Hepatocyte (in vitro differentiated cells): ENCODE results near the gene POU4F3. TPM values are rescaled to one million over a fixed set of nuclear protein-coding genes. Genes with fewer than 3 reads are reported as not detected.

Source experiments
- DNase-seq: peaks from one replicate; pipeline ENCODE4 v3.0.0-alpha.2; 2016; ENCODE audit warnings: low spot score
- H2AFZ ChIP-seq: fragments of 200-600 bp; sonication (generic); 2 replicates; pipeline ENCODE4 v1.6.0; 2016; ENCODE audit warnings: antibody characterized with exemption, mild to moderate bottlenecking
- H3K27ac ChIP-seq: fragments of 200-600 bp; sonication (generic); 2 replicates; pipeline ENCODE4 v1.5.1; 2016; ENCODE audit warnings: mild to moderate bottlenecking
- H3K27me3 ChIP-seq: fragments of 200-600 bp; sonication (generic); 2 replicates; pipeline ENCODE4 v1.6.1; 2016
- H3K36me3 ChIP-seq: fragments of 200-600 bp; sonication (generic); replicated peaks from 2 replicates; pipeline ENCODE4 v1.5.1; 2016; ENCODE audit warnings: low read depth; ENCODE audit not compliant: insufficient read depth
- H3K4me1 ChIP-seq: fragments of 200-600 bp; sonication (generic); 2 replicates; pipeline ENCODE4 v1.5.1; 2016; ENCODE audit warnings: mild to moderate bottlenecking, moderate library complexity; ENCODE audit not compliant: insufficient read depth
- H3K4me2 ChIP-seq: fragments of 200-600 bp; sonication (generic); 2 replicates; pipeline ENCODE4 v1.6.0; 2016
- H3K4me3 ChIP-seq: fragments of 200-600 bp; sonication (generic); 2 replicates; pipeline ENCODE4 v1.5.1; 2016; ENCODE audit warnings: mild to moderate bottlenecking
- H3K79me2 ChIP-seq: fragments of 200-600 bp; sonication (generic); 2 replicates; pipeline ENCODE4 v1.6.0; 2017; ENCODE audit warnings: mild to moderate bottlenecking
- H3K9me2 ChIP-seq: fragments of 200-600 bp; sonication (generic); replicated peaks from 2 replicates; pipeline ENCODE4 v1.6.0; 2017; ENCODE audit warnings: mild to moderate bottlenecking; ENCODE audit not compliant: insufficient read depth
- H3K9me3 ChIP-seq: fragments of 200-600 bp; sonication (generic); 2 replicates; pipeline ENCODE4 v1.5.1; 2016; ENCODE audit warnings: low read depth, mild to moderate bottlenecking
- H4K20me1 ChIP-seq: fragments of 200-600 bp; sonication (generic); 2 replicates; pipeline ENCODE4 v1.6.0; 2016; ENCODE audit warnings: mild to moderate bottlenecking; ENCODE audit not compliant: insufficient read depth, poor library complexity, severe bottlenecking
- EZH2 ChIP-seq: fragments of 200-600 bp; sonication (generic); IDR thresholded peaks from 2 replicates; pipeline ENCODE4 v1.6.1; 2016; ENCODE audit warnings: antibody characterized with exemption, mild to moderate bottlenecking, borderline replicate concordance
- EZH2phosphoT487 ChIP-seq: fragments of 200-600 bp; sonication (generic); IDR thresholded peaks from one replicate; pipeline ENCODE4 v1.6.1; 2018; ENCODE audit warnings: antibody characterized with exemption, mild to moderate bottlenecking, low read depth, moderate library complexity; ENCODE audit not compliant: unreplicated experiment, severe bottlenecking
- WGBS: methylation state at CpG from one replicate; pipeline ENCODE4 v1.1.6; 2016; ENCODE audit warnings: low lambda C conversion rate; ENCODE audit errors: missing lambda C conversion rate; 5-methylcytosine and 5-hydroxymethylcytosine counted together
- polyA plus RNA-seq: library from polyadenylated mRNA; unstranded; fragments of >200 nt; fragmentation: Nextera tagmentation; extraction: Ambion mirVana; gene quantifications from 2 replicates; pipeline ENCODE4 v1.2.1, GENCODE V29; 2016
- total RNA-seq: library from RNA; depleted of rRNA; stranded (reverse); fragments of >200 nt; gene quantifications from 2 replicates; pipeline ENCODE4 v1.2.3, GENCODE V29; 2014
- TF ChIP-seq, protein P1 (sequence below): fragments of 200-600 bp; sonication (generic); IDR thresholded peaks from 2 replicates; pipeline ENCODE4 v1.5.1; 2016; ENCODE audit warnings: antibody characterized with exemption, mild to moderate bottlenecking; ENCODE audit not compliant: poor library complexity

Gene POU4F3
- total and polyA plus RNA-seq, 2 experiments from 2014 or later, result not detected

DNA sequence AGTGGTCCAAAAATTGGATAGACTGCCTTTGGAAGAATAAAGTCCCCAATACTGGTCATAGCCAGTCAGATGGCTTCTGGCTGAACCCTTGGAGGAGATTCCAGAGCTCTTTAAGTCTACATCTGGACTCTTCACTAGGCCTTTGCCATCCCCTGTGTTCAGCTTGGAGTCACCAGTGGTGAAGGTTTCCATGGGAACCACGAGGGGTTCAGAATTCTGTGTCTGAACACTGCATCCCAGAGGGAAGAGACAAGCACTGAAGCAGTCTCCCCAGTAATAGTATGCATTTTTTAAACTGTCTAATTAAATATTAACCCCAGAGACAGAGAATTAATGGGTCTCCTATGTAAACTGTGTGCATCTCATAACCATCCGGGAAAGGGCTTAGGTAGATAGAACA lies 38.2 kb downstream of the POU4F3 start:
- H3K4me2 ChIP-seq, result no peak overlapping the region
- H2AFZ ChIP-seq, result no peak overlapping the region
- no peak overlapping the region for H3K4me3 ChIP-seq
- H3K36me3 ChIP-seq, result no peaks in the 10 kb centered on the region
- no peak for DNase-seq
- H3K9me3 ChIP-seq, result no peaks in the 10 kb centered on the region
- no peaks in the 10 kb centered on the region for H3K27me3 ChIP-seq
- no peaks in the 10 kb centered on the region for H4K20me1 ChIP-seq
- TF ChIP-seq EZH2 (no peak), EZH2phosphoT487 (no peak)
- TF ChIP-seq, protein P1, sequence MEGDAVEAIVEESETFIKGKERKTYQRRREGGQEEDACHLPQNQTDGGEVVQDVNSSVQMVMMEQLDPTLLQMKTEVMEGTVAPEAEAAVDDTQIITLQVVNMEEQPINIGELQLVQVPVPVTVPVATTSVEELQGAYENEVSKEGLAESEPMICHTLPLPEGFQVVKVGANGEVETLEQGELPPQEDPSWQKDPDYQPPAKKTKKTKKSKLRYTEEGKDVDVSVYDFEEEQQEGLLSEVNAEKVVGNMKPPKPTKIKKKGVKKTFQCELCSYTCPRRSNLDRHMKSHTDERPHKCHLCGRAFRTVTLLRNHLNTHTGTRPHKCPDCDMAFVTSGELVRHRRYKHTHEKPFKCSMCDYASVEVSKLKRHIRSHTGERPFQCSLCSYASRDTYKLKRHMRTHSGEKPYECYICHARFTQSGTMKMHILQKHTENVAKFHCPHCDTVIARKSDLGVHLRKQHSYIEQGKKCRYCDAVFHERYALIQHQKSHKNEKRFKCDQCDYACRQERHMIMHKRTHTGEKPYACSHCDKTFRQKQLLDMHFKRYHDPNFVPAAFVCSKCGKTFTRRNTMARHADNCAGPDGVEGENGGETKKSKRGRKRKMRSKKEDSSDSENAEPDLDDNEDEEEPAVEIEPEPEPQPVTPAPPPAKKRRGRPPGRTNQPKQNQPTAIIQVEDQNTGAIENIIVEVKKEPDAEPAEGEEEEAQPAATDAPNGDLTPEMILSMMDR, result no peak
- H3K9me2 ChIP-seq, result no peaks in the 10 kb centered on the region
- H3K4me1 ChIP-seq, result no peaks in the 10 kb centered on the region
- WGBS, result 83% methylated on average over 2 of the region's 2 CpGs
- no peak overlapping the region for H3K27ac ChIP-seq
- no peaks in the 10 kb centered on the region for H3K79me2 ChIP-seq

DNA sequence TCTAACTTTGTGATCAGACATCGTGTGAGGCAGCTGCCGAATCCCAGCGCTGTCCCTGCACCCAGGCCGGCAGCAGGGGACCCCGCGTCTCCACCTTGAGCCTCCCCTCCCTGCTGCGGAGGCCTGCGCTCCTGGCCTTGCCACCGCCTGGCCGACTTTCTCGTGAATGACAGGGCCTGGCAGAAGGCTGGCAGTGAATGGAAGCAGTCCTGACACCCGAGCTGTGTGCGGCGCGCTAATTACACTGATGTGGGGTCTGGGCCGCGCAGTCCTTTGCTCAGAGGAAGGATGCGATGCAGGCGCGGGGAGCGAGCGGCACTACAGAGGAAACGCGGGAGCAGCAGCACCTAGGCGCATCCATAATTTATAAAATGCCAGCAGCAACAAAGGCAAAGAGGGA lies 40.3 kb downstream of the POU4F3 start:
- 83% methylated on average over 24 of the region's 25 CpGs for WGBS
- H2AFZ ChIP-seq, result no peak overlapping the region
- no peak overlapping the region for H3K4me2 ChIP-seq
- no peak overlapping the region for H3K4me3 ChIP-seq
- H3K9me2 ChIP-seq, result no peaks in the 10 kb centered on the region
- no peak for DNase-seq
- no peaks in the 10 kb centered on the region for H3K4me1 ChIP-seq
- H3K27ac ChIP-seq, result no peak overlapping the region
- no peaks in the 10 kb centered on the region for H3K79me2 ChIP-seq
- TF ChIP-seq EZH2 (no peak), EZH2phosphoT487 (no peak)
- TF ChIP-seq, protein P1, result no peak
- no peaks in the 10 kb centered on the region for H3K9me3 ChIP-seq
- H3K36me3 ChIP-seq, result no peaks in the 10 kb centered on the region
- H3K27me3 ChIP-seq, result no peaks in the 10 kb centered on the region
- no peaks in the 10 kb centered on the region for H4K20me1 ChIP-seq

DNA sequence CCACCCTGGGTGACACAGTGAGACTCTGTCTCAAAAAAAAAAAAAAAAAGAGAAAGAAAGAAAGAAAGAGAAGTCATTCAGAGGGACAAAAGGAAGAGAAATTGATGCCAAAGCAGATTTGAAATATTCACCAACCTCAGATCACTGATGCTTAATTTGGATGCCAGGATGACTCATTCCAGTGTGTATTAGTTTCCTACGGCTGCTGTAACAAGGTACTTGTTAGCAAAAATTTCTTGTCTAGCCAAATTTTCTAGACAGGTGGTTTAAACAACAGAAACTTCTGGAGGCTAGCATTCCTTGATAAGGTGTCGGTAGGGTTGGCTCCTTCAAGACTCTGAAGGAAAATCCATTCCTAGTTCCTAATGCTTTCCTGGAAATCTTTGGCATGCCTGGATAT lies 42.1 kb downstream of the POU4F3 start:
- WGBS, result 93% methylated on average over 2 of the region's 2 CpGs
- no peaks in the 10 kb centered on the region for H3K9me2 ChIP-seq
- no peak overlapping the region for H3K4me3 ChIP-seq
- H4K20me1 ChIP-seq, result no peaks in the 10 kb centered on the region
- TF ChIP-seq EZH2 (no peak), EZH2phosphoT487 (no peak)
- TF ChIP-seq, protein P1, result no peak
- no peaks in the 10 kb centered on the region for H3K4me1 ChIP-seq
- H3K27ac ChIP-seq, result no peak overlapping the region
- no peaks in the 10 kb centered on the region for H3K27me3 ChIP-seq
- H2AFZ ChIP-seq, result no peak overlapping the region
- H3K9me3 ChIP-seq, result no peaks in the 10 kb centered on the region
- H3K79me2 ChIP-seq, result no peaks in the 10 kb centered on the region
- H3K4me2 ChIP-seq, result no peak overlapping the region
- H3K36me3 ChIP-seq, result no peaks in the 10 kb centered on the region
- no peak for DNase-seq

DNA sequence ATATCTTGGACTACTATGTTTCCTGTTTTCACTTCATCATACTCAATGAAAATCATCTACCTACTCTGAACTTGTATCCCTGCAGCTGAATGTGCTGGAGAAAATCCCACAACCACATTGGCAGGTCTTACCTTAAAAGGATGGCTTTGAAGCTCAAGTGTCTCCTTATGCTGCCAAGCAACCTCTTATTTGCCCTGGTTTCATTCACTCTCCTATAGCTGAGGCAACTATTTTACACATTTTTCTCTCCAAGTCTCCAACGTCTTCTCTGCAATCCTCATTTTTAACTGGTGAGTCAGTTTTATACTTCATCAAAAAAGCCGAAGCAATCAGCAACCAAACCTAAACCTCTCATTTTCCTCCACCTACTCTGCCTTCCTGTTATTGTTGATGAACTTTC lies 49.7 kb downstream of the POU4F3 start:
- WGBS, result 47% methylated on average over 2 of the region's 2 CpGs
- Histone ChIP-seq H3K79me2 (no peaks in the 10 kb centered on the region), H3K9me3 (no peaks in the 10 kb centered on the region), H2AFZ (no peak overlapping the region), H3K4me1 (no peaks in the 10 kb centered on the region), H3K27me3 (peaks cover 41% of the 10 kb centered on the region), H3K4me2 (no peak overlapping the region), H3K27ac (no peak overlapping the region), H3K36me3 (no peaks in the 10 kb centered on the region), H4K20me1 (no peaks in the 10 kb centered on the region), H3K4me3 (no peak overlapping the region), H3K9me2 (no peaks in the 10 kb centered on the region)
- no peak for DNase-seq
- TF ChIP-seq, protein P1, result no peak
- TF ChIP-seq EZH2phosphoT487 (no peak), EZH2 (no peak)
